GM23338 (cell line): Measurements from ENCODE around the gene LPP. TPM values are rescaled to one million over a fixed set of nuclear protein-coding genes. Genes with fewer than 3 reads are reported as not detected.

ENCODE experiments used
- CREB1 ChIP-seq: fragments of 250-450 bp; sonication (Bioruptor Pico); IDR thresholded peaks from 2 replicates; pipeline ENCODE4 v1.5.0; 2020; ENCODE audit warnings: low read depth, mild to moderate bottlenecking, moderate library complexity
- ETS1 ChIP-seq: IDR thresholded peaks from 2 replicates; pipeline ENCODE4 v1.6.1; 2016; ENCODE audit warnings: antibody characterized with exemption
- EZH2phosphoT487 ChIP-seq: fragments of 200-600 bp; sonication (generic); IDR thresholded peaks from one replicate; pipeline ENCODE4 v1.8.1; 2018; ENCODE audit warnings: antibody characterized with exemption; ENCODE audit not compliant: unreplicated experiment
- JUNB ChIP-seq: IDR thresholded peaks from one replicate; pipeline ENCODE4 v1.6.1; 2016; ENCODE audit warnings: antibody characterized with exemption; ENCODE audit not compliant: unreplicated experiment
- NANOG ChIP-seq: IDR thresholded peaks from 2 replicates; pipeline ENCODE4 v1.6.1; 2016; ENCODE audit warnings: antibody characterized with exemption, borderline replicate concordance
- STAT1 ChIP-seq: IDR thresholded peaks from one replicate; pipeline ENCODE4 v1.6.1; 2016; ENCODE audit warnings: antibody characterized with exemption; ENCODE audit not compliant: unreplicated experiment
- ZNF331 ChIP-seq: fragments of 250-450 bp; sonication (Bioruptor Pico); IDR thresholded peaks from 2 replicates; pipeline ENCODE4 v1.5.0; 2020; ENCODE audit warnings: low read depth, mild to moderate bottlenecking, moderate library complexity
- ZNF462 ChIP-seq: fragments of 250-450 bp; sonication (Bioruptor Pico); IDR thresholded peaks from 2 replicates; pipeline ENCODE4 v1.5.0; 2020; ENCODE audit warnings: mild to moderate bottlenecking, moderate library complexity
- polyA plus RNA-seq: library from polyadenylated mRNA; unstranded; fragments of >200 nt; fragmentation: Nextera tagmentation; extraction: Ambion mirVana; gene quantifications from 2 replicates; pipeline ENCODE4 v1.2.1, GENCODE V29; 2016
- total RNA-seq: library from RNA; depleted of rRNA; stranded (reverse); fragments of >200 nt; shearing (Covaris generic); gene quantifications from 2 replicates; pipeline ENCODE4 v1.2.3, GENCODE V29; 2014
- TF ChIP-seq, protein P1 (sequence below), 2 experiments: fragments of 200-600 bp in 1 of 2; sonication (generic) in 1 of 2; conservative IDR thresholded peaks; 2 replicates each; pipeline versions ENCODE4 v1.5.1 to v1.6.1; 2016 to 2017; ENCODE audit warnings: antibody characterized with exemption in 2 of 2, low read depth in 2 of 2, mild to moderate bottlenecking in 2 of 2, moderate library complexity in 1 of 2

The LPP gene
- total and polyA plus RNA-seq, 2 experiments from 2014 or later: 23.0 to 35.2 TPM

GRCh38 chr3:188351648-188352047 is 197.7 kb downstream of the LPP start (continued):
- TF ChIP-seq ZNF462 (CRISPR knock-in tag) (no peak), STAT1 (no peak), CREB1 (CRISPR knock-in tag) (no peak), NANOG (no peak), EZH2phosphoT487 (no peak), ZNF331 (CRISPR knock-in tag) (no peak), ETS1 (no peak), JUNB (no peak)
- TF ChIP-seq, protein P1, sequence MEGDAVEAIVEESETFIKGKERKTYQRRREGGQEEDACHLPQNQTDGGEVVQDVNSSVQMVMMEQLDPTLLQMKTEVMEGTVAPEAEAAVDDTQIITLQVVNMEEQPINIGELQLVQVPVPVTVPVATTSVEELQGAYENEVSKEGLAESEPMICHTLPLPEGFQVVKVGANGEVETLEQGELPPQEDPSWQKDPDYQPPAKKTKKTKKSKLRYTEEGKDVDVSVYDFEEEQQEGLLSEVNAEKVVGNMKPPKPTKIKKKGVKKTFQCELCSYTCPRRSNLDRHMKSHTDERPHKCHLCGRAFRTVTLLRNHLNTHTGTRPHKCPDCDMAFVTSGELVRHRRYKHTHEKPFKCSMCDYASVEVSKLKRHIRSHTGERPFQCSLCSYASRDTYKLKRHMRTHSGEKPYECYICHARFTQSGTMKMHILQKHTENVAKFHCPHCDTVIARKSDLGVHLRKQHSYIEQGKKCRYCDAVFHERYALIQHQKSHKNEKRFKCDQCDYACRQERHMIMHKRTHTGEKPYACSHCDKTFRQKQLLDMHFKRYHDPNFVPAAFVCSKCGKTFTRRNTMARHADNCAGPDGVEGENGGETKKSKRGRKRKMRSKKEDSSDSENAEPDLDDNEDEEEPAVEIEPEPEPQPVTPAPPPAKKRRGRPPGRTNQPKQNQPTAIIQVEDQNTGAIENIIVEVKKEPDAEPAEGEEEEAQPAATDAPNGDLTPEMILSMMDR (conservative IDR thresholded peaks at IDR 0.05; ENCODE audit: low read depth in 2 of 2): no peak
